ENCODE data around the gene MESP1.

GRCh38 chr15:89755701-89756100 lies 4.7 kb upstream of the MESP1 start:
- TF ChIP-seq CTCF (IDR thresholded peaks at IDR 0.05; ENCODE audit: insufficient read depth, low read length, poor library complexity, severe bottlenecking), result no peak
- no peak for TF ChIP-seq EZH2phosphoT487 (conservative IDR thresholded peaks at IDR 0.05; ENCODE audit: low read length)
